ENCODE measurements around the gene GSPT2. TPM values are rescaled to one million over a fixed set of nuclear protein-coding genes. Genes with fewer than 3 reads are reported as not detected.
"Not testable (repeated sequence)": the region's sequence is repeated elsewhere in the genome, so short reads cannot be mapped to it uniquely, and the experiment has no call there.

GSPT2 gene
- polyA plus RNA-seq: 10 to 100 TPM in 1 of 4 donors, 1 to 10 TPM in 3; 1.1 to 12.9 (median 3.5) TPM
- long read RNA-seq, donor 1, transcript GSPT2-201 (1 exons, 2,802 nt): major isoform, 17 of 17 reads
- long read RNA-seq, donor 1, partial matches to known transcripts: 0 of 17 reads
- long read RNA-seq, donor 1, other reads (novel, unspliced or antisense): 0 of 17 reads
- long read RNA-seq, donor 2, transcript GSPT2-201 (1 exons, 2,802 nt): major isoform, 8 of 8 reads
- long read RNA-seq, donor 2, partial matches to known transcripts: 0 of 8 reads
- long read RNA-seq, donor 2, other reads (novel, unspliced or antisense): 0 of 8 reads
- long read RNA-seq, donor 3, transcript GSPT2-201 (1 exons, 2,802 nt): major isoform, 14 of 14 reads
- long read RNA-seq, donor 3, partial matches to known transcripts: 0 of 14 reads
- long read RNA-seq, donor 3, other reads (novel, unspliced or antisense): 0 of 14 reads
- long read RNA-seq, donor 4: 0 reads
- long read RNA-seq, donor 5, transcript GSPT2-201 (1 exons, 2,802 nt): major isoform, 6 of 6 reads
- long read RNA-seq, donor 5, partial matches to known transcripts: 0 of 6 reads
- long read RNA-seq, donor 5, other reads (novel, unspliced or antisense): 0 of 6 reads
- long read RNA-seq, donor 6, transcript GSPT2-201 (1 exons, 2,802 nt): major isoform, 10 of 10 reads
- long read RNA-seq, donor 6, partial matches to known transcripts: 0 of 10 reads
- long read RNA-seq, donor 6, other reads (novel, unspliced or antisense): 0 of 10 reads
- long read RNA-seq, donor 7, transcript GSPT2-201 (1 exons, 2,802 nt): major isoform, 24 of 24 reads
- long read RNA-seq, donor 7, partial matches to known transcripts: 0 of 24 reads
- long read RNA-seq, donor 7, other reads (novel, unspliced or antisense): 0 of 24 reads
- long read RNA-seq, donor 8, partial matches to known transcripts: 0 of 4 reads
- long read RNA-seq, donor 8, other reads (novel, unspliced or antisense): 0 of 4 reads
- long read RNA-seq, donor 9, transcript GSPT2-201 (1 exons, 2,802 nt): major isoform, 5 of 5 reads
- long read RNA-seq, donor 9, partial matches to known transcripts: 0 of 5 reads
- long read RNA-seq, donor 9, other reads (novel, unspliced or antisense): 0 of 5 reads
- long read RNA-seq, donor 10, transcript GSPT2-201 (1 exons, 2,802 nt): major isoform, 27 of 27 reads
- long read RNA-seq, donor 10, partial matches to known transcripts: 0 of 27 reads
- long read RNA-seq, donor 10, other reads (novel, unspliced or antisense): 0 of 27 reads

DNA sequence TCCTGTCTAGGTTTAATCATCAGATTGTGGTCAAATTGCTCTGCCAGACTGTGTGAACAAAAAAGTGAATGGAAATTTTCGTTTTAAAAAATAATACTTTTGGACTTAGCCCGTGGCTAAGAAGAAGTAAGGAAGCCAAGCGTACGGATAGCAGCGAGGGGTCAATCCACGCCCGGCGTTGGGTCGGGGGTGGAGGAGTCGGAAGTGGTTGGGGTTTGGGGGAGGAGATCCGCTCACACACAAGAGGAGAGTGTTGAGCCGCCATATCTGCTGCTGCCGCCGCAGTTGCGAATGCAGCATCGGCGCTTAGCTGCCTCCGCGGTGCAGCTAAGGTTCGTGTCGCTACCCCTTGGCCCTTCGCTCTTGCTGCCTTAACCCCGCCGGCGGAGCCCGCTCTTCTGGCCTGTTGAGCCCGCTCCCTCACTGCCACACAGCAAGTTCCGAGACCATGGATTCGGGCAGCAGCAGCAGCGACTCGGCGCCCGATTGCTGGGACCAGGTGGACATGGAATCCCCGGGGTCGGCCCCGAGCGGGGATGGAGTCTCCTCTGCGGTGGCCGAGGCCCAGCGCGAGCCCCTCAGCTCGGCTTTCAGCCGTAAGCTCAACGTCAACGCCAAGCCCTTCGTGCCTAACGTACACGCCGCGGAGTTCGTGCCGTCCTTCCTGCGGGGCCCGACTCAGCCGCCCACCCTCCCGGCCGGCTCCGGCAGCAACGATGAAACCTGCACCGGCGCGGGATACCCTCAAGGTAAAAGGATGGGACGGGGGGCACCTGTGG is at the start of gene GSPT2:
GSPT2 (plus strand) TSS at position 264 of the 779 bp plus-strand sequence; CDS start at position 449, 185 bp downstream.
- 0 to 34% (median 12%) methylated on average over 56 to 63 of the region's 63 CpGs for WGBS, 3 donors
- peak within 1 kb of the TSS in 2 of 3 donors; percentile 56 to 87 for H3K27ac ChIP-seq (ENCODE audit: low read depth in 1 of 3, low read length in 2 of 3)
- FAIRE-seq: no peak

DNA sequence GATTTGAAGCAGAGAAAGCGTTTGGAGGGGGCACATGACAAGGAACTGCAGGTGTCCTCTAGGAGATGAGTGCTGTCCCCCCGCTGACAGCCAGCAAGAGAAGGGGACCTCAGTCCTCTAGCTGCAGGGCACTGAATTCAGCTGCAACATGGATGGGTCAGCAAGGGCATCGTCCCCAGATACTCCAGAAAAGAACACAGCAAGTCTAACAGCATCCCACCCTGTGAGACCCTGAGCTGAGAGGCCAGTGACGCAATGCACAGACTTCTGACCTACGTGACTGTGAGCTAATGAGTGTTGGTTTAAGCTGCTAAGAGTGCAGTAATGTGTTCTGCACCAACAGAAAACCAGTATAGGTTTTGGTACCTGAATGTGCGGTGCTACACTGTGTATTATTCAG is 49.0 kb upstream of the GSPT2 start:
- 65 to 77% (median 75%) methylated on average over 6 of the region's 6 CpGs for WGBS, 3 donors
- FAIRE-seq: no peak

More for the DNA sequence above, at the start of gene GSPT2:
- H3K4me3 ChIP-seq (ENCODE audit: low read depth in 1 of 3, low read length in 3 of 3): peak within 1 kb of the TSS; percentile 52 to 72 (median 56)
- no peaks in the 10 kb centered on the region for H3K4me1 ChIP-seq (ENCODE audit: control insufficient read depth in 3 of 3, insufficient read depth in 2 of 3, low read depth in 1 of 3, low read length in 2 of 3)
- peaks cover 0 to 5% of the 10 kb centered on the region in 2 donors for H3K9me3 ChIP-seq (ENCODE audit: control insufficient read depth in 2 of 2, insufficient read depth in 1 of 2, low read depth in 1 of 2, low read length in 1 of 2)
- peak; percentile 56 to 70 for DNase-seq
- no peaks in the 10 kb centered on the region for H3K36me3 ChIP-seq (ENCODE audit: control insufficient read depth in 3 of 3, insufficient read depth in 2 of 3, low read depth in 1 of 3, low read length in 3 of 3)
- peaks cover 0 to 2% (median 0%) of the 10 kb centered on the region in 3 donors for H3K27me3 ChIP-seq (ENCODE audit: control insufficient read depth in 3 of 3, insufficient read depth in 3 of 3, low read length in 3 of 3)

GRCh38 chrX:51697397-51697796 is 45.8 kb upstream of the GSPT2 start:
- no peak for FAIRE-seq
- no peaks in the 10 kb centered on the region for H3K36me3 ChIP-seq (ENCODE audit: control insufficient read depth in 3 of 3, insufficient read depth in 2 of 3, low read depth in 1 of 3, low read length in 3 of 3)
- no peaks in the 10 kb centered on the region for H3K9me3 ChIP-seq (ENCODE audit: control insufficient read depth in 2 of 2, insufficient read depth in 1 of 2, low read depth in 1 of 2, low read length in 1 of 2)
- peaks cover 0 to 2% (median 0%) of the 10 kb centered on the region in 3 donors for H3K27me3 ChIP-seq (ENCODE audit: control insufficient read depth in 3 of 3, insufficient read depth in 3 of 3, low read length in 3 of 3)
- H3K27ac ChIP-seq (ENCODE audit: low read depth in 1 of 3, low read length in 2 of 3): no peak overlapping the region
- no peak for DNase-seq
- WGBS, 3 donors: 87 to 90% (median 89%) methylated on average over 8 of the region's 8 CpGs
- H3K4me3 ChIP-seq (ENCODE audit: low read depth in 1 of 3, low read length in 3 of 3): no peak overlapping the region
- H3K4me1 ChIP-seq (ENCODE audit: control insufficient read depth in 3 of 3, insufficient read depth in 2 of 3, low read depth in 1 of 3, low read length in 2 of 3): no peaks in the 10 kb centered on the region

More for the DNA sequence above, 49.0 kb upstream of the GSPT2 start:
- H3K27ac ChIP-seq (ENCODE audit: low read depth in 1 of 3, low read length in 2 of 3): no peak overlapping the region
- H3K27me3 ChIP-seq (ENCODE audit: control insufficient read depth in 3 of 3, insufficient read depth in 3 of 3, low read length in 3 of 3): no peaks in the 10 kb centered on the region
- H3K36me3 ChIP-seq (ENCODE audit: control insufficient read depth in 3 of 3, insufficient read depth in 2 of 3, low read depth in 1 of 3, low read length in 3 of 3): no peaks in the 10 kb centered on the region
- no peak for DNase-seq
- no peak overlapping the region for H3K4me3 ChIP-seq (ENCODE audit: low read depth in 1 of 3, low read length in 3 of 3)
- no peaks in the 10 kb centered on the region for H3K4me1 ChIP-seq (ENCODE audit: control insufficient read depth in 3 of 3, insufficient read depth in 2 of 3, low read depth in 1 of 3, low read length in 2 of 3)
- H3K9me3 ChIP-seq (ENCODE audit: control insufficient read depth in 2 of 2, insufficient read depth in 1 of 2, low read depth in 1 of 2, low read length in 1 of 2): no peaks in the 10 kb centered on the region

DNA sequence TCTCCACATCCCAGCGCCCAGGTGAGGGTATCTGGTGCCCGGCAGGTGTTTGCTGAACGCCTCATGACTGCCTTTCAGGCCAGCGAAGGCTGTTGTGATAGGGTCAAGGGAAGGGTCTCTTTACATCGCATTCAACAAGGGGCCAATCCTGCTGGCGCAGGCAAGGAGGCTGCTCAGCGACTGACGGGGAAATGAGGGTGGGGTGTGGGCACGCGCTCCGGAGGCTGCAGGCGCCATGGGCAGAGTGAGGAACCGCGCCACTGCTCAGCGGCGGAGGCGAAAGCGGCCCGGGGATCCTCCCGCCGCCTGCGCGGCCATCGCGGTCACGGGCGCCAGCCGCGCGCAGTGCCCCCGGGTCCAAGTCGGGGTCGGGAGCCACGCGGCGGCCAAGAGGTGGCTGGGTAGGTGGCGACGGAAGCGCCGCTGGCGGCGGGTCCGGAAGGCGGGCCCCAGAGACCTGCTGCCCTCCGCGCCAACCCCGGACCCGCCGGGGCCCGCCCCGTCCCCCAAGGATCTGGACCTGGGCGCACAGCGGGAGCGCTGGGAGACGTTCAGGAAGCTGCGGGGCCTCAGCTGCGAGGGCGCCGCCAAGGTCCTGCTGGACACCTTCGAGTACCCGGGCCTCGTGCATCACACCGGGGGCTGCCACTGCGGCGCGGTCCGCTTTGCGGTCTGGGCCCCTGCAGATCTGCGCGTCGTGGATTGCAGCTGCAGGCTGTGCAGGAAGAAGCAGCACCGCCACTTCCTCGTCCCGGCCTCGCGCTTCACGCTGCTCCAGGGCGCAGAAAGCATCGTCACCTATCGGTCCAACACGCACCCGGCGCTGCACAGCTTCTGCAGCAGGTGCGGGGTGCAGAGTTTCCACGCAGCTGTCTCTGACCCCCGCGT is 32.7 kb upstream of the GSPT2 start, which contains the start of gene CENPVL1:
CENPVL1 (plus strand) TSS at position 236 of the 888 bp plus-strand sequence; CDS start at position 236, 0 bp downstream.
- not testable (repeated sequence) for DNase-seq; H3K27ac ChIP-seq (ENCODE audit: low read depth in 1 of 3, low read length in 2 of 3); H3K36me3 ChIP-seq (ENCODE audit: control insufficient read depth in 3 of 3, insufficient read depth in 2 of 3, low read depth in 1 of 3, low read length in 3 of 3); FAIRE-seq; H3K27me3 ChIP-seq (ENCODE audit: control insufficient read depth in 3 of 3, insufficient read depth in 3 of 3, low read length in 3 of 3); H3K4me3 ChIP-seq (ENCODE audit: low read depth in 1 of 3, low read length in 3 of 3); H3K9me3 ChIP-seq (ENCODE audit: control insufficient read depth in 2 of 2, insufficient read depth in 1 of 2, low read depth in 1 of 2, low read length in 1 of 2); H3K4me1 ChIP-seq (ENCODE audit: control insufficient read depth in 3 of 3, insufficient read depth in 2 of 3, low read depth in 1 of 3, low read length in 2 of 3)
- WGBS, 3 donors: no CpG with 5 or more reads among the region's 87 CpGs

- H3K36me3 ChIP-seq (ENCODE audit: control insufficient read depth in 3 of 3, insufficient read depth in 2 of 3, low read depth in 1 of 3, low read length in 3 of 3); H3K4me3 ChIP-seq (ENCODE audit: low read depth in 1 of 3, low read length in 3 of 3); FAIRE-seq; H3K27me3 ChIP-seq (ENCODE audit: control insufficient read depth in 3 of 3, insufficient read depth in 3 of 3, low read length in 3 of 3); H3K9me3 ChIP-seq (ENCODE audit: control insufficient read depth in 2 of 2, insufficient read depth in 1 of 2, low read depth in 1 of 2, low read length in 1 of 2); DNase-seq; H3K4me1 ChIP-seq (ENCODE audit: control insufficient read depth in 3 of 3, insufficient read depth in 2 of 3, low read depth in 1 of 3, low read length in 2 of 3); H3K27ac ChIP-seq (ENCODE audit: low read depth in 1 of 3, low read length in 2 of 3): not testable (repeated sequence)
- WGBS, 3 donors: no CpG with 5 or more reads among the region's 18 CpGs
Observed at GRCh38 chrX:51712943-51713647, 30.1 kb upstream of the GSPT2 start.

DNA sequence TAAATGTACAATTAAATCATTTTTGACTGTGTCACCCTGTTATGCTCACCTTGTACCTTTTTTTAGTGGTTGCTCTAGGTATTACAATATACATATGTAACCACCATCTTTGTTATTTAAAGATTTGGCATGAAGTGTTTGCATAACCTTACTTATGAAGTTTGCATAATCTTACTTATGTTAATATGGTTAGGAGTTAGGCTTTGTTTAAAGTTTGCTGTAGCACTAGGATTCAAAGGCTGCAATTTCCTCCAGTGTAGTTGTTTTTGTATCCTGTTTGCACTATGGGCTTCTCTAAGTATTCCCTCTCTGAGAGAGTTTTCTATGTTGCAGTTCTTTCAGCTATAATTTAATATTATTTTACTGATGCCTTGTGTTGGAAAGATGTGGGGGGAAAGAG is 15.0 kb upstream of the GSPT2 start:
- no peaks in the 10 kb centered on the region for H3K36me3 ChIP-seq (ENCODE audit: control insufficient read depth in 3 of 3, insufficient read depth in 2 of 3, low read depth in 1 of 3, low read length in 3 of 3)
- no peaks in the 10 kb centered on the region for H3K27me3 ChIP-seq (ENCODE audit: control insufficient read depth in 3 of 3, insufficient read depth in 3 of 3, low read length in 3 of 3)
- DNase-seq: no peak
- H3K4me1 ChIP-seq (ENCODE audit: control insufficient read depth in 3 of 3, insufficient read depth in 2 of 3, low read depth in 1 of 3, low read length in 2 of 3): no peaks in the 10 kb centered on the region
- H3K4me3 ChIP-seq (ENCODE audit: low read depth in 1 of 3, low read length in 3 of 3): no peak overlapping the region
- no peak overlapping the region for H3K27ac ChIP-seq (ENCODE audit: low read depth in 1 of 3, low read length in 2 of 3)
- H3K9me3 ChIP-seq (ENCODE audit: control insufficient read depth in 2 of 2, insufficient read depth in 1 of 2, low read depth in 1 of 2, low read length in 1 of 2): no peaks in the 10 kb centered on the region
- FAIRE-seq: no peak

- 50 to 65% (median 58%) methylated on average over 2 of the region's 2 CpGs for WGBS, 3 donors
Observed at GRCh38 chrX:51737091-51737490, 6.2 kb upstream of the GSPT2 start.

More at GRCh38 chrX:51737091-51737490, 6.2 kb upstream of the GSPT2 start:
- no peaks in the 10 kb centered on the region for H3K4me1 ChIP-seq (ENCODE audit: control insufficient read depth in 3 of 3, insufficient read depth in 2 of 3, low read depth in 1 of 3, low read length in 2 of 3)
- no peaks in the 10 kb centered on the region for H3K36me3 ChIP-seq (ENCODE audit: control insufficient read depth in 3 of 3, insufficient read depth in 2 of 3, low read depth in 1 of 3, low read length in 3 of 3)
- peaks cover 0 to 5% (median 2%) of the 10 kb centered on the region in 3 donors for H3K27me3 ChIP-seq (ENCODE audit: control insufficient read depth in 3 of 3, insufficient read depth in 3 of 3, low read length in 3 of 3)
- H3K27ac ChIP-seq (ENCODE audit: low read depth in 1 of 3, low read length in 2 of 3): no peak overlapping the region
- H3K4me3 ChIP-seq (ENCODE audit: low read depth in 1 of 3, low read length in 3 of 3): no peak overlapping the region
- DNase-seq (no peak), FAIRE-seq (no peak)
- H3K9me3 ChIP-seq (ENCODE audit: control insufficient read depth in 2 of 2, insufficient read depth in 1 of 2, low read depth in 1 of 2, low read length in 1 of 2): no peaks in the 10 kb centered on the region

Data from small intestine (tissue), 16 donors.